Stimulated activated CD4-positive, alpha-beta T cell treated with anti-CD3 and anti-CD28 coated beads, Interleukin-4, amount 100 ng/mL, for 1 hour (primary cell): ENCODE data around the gene SNAPC4.

Experiments used
- DNase-seq: peaks from one replicate; pipeline ENCODE4 v3.0.0-alpha.2; 2020

The SNAPC4 gene

DNA sequence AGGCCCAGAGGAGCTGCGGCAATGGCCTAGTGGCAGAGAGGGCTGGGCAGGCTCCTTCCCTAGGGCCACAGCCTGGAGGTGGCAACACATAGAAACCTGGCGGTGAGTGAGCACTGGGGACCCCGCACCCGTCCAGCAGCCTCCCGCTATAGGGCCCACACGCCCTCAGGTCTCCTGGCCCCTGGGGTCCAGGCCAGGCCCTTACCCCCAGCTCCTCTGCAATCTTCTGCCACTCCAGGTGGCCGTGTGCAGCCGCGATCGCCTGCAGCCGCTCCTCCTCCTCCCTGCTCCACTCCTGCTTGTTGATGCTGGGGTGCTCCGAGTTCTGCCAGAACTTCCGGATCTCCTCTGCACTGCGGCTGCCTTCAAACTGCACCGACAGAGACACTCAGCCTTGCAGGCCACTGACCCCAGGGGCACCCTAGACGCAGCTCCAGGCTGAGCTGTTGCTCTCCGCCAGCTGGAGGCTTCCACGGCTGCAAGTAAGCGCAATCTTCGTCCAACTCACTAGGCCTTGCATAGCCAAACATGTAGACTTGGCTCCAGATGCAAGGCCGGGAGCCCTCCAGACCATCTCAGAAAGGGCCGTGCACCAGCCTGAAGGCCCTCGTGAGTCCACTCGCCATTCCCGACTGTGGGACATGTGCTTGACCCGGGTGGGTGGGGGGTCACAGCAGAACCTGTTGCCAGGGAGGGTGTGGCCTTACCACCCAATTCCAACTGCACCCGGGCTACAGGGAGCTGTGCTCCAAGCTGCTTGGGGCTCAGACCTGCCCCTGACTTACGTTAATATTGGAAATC, 8.0 kb downstream of the SNAPC4 start:
- DNase-seq = no peak

DNA sequence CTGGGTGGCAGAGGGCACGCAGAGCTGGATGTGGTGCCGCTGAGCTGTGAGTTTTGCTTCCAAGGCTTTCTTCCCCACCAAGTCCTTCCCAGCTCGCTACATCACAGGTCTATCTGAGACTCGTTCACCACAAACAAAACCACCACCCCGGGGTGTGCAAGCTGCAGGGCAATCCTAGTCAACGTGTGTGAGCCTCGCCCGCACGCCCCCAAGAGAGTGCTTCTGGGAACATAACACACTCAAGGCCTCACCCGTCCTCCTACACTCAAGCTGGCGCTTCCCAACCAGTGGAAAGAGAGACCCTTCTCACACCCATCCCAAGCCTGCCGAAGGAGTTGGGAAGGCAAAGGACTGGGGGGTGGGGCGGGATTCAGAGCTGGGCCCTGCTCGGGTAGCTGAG, 10.6 kb downstream of the SNAPC4 start:
- DNase-seq = no peak

DNA sequence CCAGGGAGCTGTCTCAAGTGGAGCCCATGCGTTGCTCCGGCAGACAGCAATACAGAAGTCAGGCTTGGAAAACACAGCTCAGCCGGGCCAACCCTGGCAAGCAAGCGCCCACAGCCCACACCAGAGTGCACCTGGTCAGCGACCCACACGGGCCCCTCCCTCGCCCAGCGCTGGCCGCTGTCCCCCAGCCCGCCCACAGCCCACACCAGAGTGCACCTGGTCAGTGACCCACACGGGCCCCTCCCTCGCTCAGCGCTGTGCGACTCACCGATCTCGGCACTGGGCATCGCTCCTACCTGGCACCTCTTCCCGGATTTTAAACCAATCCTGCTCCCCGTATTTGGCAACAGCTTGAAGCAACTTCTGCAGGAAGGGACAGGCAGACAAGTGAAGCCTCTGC, 12.8 kb downstream of the SNAPC4 start:
- no peak for DNase-seq

DNA sequence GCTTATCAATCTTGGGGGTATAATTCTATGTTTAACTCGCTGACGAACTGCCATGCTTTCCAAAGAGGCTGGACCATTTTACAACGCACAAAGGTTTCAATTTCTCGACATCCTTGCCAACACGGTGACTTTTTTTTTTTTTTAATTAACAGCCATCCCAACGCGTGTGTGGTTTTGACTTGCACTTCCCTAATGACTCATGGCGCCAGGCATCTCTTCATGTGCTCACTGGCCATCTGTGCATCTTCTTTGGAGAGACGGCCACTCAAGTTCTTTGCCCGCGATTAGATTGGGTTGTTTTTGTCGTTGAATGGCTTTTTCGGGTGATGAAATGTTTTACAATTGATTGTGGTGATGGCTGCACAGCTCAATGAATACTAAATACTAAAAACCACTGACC, 14.0 kb downstream of the SNAPC4 start:
- no peak for DNase-seq

DNA sequence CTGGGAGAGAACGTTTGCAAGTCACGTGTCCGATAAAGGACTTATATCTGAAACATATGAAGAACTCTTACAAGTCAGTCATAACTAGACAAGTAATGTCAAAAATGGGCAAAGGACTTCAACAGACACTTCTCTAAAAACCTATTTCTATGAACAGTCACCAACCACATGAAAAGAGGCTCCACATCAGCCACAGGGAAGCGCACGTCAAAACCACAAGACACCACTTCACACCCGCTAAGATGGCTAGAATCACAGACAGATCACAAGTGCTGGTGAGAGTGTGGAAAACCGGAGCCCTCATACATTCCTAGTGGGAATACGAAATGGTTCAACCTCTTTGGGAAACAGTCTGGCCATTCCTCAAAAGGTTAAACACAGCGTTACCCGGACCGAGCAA, 15.0 kb downstream of the SNAPC4 start:
- no peak for DNase-seq

DNA sequence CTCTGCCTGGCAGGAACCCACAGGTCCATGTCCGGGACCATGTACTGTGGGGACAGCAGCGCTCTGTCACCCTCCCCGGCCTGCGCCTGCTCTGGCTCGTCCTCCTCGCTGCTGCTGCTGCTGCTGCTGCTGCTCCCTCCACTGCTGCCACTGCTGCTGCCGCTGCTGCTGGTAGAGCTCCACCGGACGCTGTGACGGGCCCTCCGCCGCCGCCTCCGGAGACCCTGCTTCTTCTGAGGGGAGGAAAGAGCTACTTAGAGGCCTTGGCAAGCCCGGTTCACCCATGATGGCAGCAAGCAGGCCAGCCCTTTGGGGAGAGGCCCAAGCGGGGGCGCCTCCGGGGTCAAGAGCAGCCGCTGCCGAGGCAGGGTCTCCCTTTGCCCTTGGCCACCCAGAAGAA, 16.5 kb downstream of the SNAPC4 start:
- no peak for DNase-seq

DNA sequence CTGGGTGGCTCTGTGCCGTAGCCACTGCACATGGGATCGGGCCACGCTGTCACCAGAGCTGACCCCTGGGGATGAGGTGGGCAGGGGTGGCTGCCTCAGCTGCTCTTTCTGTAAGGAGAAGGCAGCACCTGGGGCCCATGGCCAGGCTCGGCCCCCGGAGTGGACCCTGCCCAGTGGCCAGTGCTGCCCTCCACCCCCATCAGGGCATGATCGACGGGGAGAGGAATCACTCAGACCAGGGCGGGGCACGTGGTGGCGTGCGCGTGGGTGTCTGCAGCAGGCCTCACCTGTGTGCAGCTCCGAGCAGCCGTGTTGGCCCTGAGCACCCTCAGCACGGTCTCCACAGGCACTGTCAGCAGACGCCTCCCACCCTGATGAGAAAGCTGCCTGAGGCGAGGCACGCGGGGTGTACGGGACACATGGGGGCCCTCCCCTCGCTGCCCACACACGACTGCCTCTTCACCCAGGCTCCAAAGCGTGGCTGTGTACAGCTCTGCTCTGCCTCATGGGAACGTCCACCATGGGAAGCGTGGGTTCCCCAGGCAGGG, 17.9 kb downstream of the SNAPC4 start:
- no peak for DNase-seq

DNA sequence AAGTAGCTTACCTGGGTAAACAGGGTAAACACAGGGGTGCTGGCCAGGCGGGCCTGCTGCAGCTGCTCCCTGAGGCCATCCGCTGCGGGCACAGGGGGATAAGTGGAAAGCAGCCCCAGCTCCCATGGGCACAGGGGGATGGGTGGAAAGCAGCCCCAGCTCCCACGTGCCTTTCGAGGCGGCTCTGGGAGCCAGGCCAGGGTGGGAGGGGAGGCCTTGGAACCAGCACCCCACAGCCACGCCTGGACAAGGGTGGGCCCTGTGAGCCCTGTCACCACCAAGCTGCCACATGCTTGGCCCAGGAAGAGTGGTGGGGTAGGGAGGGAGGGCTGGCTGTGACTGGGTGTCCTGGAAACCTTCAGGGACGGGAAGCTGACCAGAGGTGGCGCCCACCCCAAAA, 18.7 kb downstream of the SNAPC4 start:
- DNase-seq = no peak

DNA sequence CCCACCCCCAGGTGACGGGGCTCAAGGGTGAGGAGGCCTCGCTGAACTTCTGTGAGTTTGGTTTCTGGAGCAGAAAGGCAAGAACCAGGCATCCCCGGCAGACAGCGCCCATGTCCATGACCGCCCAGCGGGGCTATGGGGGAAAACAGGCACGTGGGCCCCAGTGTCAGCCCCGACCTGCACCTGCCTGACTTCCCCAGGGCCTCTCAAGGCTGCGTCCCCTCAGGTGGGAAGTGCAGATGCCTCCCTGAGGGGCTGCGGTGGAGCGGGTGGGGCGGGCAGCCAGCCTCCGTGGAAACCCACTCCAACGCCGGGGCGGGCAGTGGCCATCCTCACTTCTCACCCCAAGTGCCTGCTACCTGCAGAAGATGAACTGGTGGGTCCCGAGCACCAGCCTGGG, 19.6 kb downstream of the SNAPC4 start:
- DNase-seq = no peak

DNA sequence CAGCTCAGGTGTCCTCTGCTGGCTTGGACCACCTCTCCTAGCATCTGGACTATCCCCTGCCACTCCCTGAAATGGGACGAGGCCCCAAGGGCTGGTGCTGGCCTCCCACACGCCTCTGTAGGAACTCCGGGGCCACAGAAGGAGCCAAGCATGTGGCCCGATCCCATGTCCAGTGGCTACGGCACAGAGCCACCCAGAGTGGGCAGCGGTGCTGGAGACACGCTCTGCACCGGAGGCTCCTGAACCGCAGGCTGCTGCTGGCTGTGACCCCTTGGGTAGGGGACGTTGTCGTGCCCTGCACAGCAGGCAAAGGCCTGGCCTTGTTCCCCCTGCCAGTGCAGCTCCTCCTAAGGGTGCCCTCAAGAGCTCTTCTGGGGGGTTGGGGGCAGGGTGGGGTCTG, 20.1 kb downstream of the SNAPC4 start:
- no peak for DNase-seq

DNA sequence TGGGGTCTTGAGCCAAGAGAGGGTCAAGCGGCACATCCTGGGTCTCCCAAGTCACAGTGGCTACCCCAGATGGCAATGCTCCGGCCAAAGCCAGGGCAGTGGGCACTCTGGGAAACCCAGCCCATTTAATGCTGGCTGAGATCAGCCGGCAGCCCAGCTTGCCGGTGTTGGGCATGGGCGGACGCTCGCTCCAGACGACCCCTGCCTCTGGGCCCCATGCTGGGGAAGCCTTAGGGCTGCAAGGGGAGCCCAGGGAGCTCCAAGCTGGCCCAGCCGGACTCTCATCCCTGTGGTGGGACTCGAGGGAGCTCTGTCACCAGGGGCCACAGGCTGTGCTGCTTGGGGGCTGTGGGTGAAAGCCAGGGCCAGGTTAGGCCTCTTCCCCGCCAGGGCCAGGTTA, 20.6 kb downstream of the SNAPC4 start:
- no peak for DNase-seq

DNA sequence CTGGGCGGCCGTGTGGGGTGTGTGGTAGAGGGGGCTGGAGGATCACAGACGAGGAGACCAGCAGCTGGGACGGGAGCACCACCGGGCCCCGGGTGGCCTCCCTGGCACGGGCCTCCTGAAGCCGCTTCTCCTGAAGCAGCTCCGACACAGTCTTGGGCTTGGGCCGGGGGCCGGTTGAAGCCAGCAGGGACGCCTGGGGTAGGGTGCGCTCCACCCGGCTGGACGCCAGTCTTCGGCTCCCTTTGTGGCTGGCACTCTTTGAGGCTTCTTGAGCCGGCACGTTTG, 21.0 kb downstream of the SNAPC4 start:
- DNase-seq = no peak

DNA sequence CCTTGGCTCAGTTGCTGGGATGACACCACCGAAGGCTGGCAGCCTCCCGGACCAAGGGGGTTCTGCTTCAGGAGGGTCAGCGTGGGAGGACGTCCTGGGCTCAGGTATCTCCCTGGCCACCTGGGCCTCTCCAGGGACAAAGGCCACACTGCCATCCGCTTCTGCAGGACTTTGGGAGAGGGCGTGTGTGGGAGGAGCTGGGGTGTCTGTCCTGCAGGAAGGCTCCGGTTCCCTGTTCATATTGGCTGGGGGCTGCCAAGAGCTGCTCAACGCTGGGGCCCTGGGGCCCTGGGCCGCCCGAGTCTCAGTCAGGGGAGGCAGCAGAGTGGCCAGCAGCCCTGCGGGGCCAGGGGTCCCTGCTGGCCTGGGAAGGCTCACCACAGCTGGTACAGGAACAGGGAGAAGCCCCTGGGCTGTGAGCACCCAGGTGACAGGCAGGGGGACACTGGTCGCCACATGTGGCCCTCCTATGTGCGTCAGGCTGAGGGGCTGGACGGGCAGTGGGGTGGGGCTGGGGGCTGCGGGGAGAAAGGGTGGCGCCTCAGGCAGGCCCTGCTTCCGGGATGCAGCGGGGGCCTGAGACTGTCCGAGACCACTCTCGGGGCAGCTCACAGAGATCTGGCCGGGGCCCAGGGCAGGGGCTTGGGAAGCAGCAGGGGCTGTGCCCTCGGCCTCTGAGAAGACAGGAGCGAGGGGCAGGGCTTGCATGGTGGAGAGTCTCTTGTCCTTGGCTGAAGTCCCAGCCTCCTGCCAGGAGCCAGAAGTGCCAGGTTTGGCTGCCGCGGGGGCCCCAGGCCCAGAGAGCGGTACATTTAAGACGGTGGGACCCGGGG, 21.6 kb downstream of the SNAPC4 start:
- no peak for DNase-seq

DNA sequence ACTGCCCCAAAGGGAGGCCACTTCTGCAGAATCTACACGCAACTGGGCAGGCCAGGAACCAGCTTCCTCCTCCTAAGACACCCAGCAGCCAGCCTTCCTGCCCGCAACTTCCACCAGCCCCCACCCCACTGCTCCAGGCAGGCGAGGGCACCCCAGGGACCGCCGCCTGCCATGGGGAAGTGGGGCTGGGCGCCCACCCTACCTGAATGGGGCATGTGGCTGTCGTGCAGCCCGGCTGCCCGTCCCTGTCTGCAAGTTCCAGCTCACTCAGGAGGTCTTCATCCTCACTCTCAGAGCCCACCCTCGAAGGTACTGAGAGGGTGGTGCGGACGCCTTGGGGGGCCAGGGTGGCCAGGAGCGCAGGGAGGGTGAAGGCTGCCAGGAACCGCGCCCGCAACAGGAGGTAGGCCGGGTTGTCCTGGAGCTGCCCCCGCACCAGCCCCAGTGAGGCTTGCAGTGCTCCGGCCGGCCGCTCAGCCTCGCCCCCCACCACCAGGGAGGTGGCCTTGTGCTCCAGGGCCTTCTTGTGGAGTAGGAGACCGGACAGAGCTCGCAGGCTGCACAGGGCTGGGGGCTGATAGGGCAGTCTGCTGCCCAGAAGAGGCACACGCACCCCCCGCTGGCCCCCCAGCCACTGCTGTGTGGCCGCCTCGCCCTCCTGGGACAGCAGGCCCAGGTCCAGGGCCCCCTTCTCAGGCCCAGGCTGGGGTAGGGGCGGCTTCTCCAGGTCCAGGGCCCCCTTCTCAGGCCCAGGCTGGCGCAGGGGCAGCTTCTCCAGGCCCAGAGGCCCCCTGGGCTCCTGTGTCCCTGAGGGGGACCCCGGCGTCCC, 22.4 kb downstream of the SNAPC4 start:
- DNase-seq = no peak

DNA sequence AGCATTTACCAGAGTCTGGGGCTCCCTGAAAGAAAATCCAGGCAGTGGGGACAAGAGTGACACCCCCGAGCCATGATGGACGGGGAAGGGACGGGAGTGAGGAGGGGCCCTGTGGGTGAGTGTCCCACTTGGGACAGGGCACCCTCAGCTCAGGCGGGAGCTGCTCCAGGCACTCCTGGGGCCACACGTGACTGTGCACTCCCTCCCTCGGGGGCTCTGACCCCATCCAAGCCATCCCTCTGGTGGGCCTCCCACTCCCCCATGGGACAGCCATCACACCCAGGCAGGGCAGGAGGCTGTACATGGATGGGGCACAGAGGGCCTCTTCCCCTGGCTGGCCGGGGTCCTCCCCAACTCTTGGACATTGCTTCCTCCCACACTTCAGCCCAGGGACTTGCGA, 23.5 kb downstream of the SNAPC4 start:
- no peak for DNase-seq

DNA sequence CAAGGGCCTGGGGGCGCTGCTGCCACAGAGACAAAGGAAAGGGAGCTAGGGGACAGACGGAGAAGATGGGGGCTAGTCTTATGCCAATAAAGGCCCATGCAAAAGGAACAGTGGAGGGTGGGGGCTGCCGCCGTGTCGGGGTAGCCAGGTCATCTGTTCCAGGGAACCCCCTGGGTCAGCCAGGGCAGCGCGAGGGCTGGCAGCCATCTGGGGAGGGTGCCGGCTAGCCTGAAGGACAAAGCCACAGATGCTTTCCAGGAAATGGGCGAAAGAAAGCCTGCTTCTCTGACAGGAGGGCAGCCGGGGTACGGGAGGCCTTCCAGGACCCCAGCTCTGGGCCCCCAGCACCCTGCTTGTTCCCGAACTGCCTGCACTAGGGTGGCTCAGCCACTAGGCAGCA, 24.9 kb downstream of the SNAPC4 start:
- no peak for DNase-seq

DNA sequence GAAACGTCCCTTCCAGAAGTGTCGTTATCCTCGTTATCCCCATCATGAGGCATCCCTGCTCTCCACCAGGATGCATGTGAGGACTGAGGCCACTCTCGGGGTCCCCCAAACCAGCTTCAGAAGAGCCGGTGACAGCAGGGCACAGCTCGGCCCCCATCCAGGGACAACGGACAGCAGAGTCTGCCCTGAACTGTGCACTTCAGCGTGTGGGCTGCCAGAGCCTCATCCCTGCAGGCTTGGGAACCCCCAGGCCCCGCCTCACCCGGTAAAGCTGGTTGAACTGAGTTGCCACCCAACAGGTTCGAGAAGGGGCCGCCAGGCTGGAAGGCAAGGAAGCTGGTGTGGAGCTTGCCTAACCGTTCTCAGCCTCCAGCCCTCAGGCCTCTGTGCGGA, 25.8 kb downstream of the SNAPC4 start:
- DNase-seq = no peak

DNA sequence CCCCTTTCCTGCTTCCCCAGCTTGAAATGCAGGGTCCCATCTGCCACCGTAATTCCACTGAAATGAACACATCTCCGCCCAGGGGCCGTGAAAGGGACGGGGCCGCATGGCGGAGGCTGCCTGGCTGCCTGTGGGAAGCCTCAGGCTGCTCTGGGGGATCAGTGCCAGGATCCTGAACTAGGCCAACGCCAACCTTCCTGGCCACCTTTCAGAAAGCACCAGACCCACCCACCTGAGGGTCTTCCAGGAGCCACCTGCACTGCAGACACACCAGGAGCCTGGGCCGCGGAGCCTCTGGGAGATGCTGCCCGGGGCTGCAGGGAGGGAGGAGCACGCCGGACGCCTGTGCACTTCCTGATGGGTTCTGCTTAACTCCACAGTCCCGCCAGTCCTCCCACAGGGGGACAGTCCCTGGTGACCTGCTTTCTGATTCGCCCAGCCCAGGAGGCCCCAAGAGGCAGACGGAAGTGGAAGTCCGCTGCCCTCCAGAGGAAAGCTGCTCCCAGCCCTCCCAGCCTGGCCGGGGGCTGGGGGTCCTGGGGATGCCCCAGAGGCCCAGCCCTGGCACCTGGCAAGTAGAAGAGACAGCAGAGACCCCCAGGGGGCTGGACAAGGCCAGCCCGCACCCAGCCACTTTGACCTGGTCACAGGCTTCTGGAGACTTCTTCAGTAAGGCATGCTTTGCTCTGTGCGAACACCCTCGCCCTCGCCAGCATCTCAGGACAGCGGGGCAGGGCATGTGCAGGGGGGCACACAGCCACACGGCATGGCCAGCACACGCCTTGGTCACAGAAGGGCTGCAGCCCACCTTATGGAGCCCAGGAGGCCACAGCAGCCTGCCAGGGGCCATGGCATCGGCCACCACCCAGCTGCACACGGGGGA, 26.4 kb downstream of the SNAPC4 start, which contains the start of gene CARD9:
Gene CARD9 (minus strand): TSS at position 370 of the 883 bp plus-strand sequence. CDS start 1,591 bp downstream, outside the sequence.
- DNase-seq = no peak

DNA sequence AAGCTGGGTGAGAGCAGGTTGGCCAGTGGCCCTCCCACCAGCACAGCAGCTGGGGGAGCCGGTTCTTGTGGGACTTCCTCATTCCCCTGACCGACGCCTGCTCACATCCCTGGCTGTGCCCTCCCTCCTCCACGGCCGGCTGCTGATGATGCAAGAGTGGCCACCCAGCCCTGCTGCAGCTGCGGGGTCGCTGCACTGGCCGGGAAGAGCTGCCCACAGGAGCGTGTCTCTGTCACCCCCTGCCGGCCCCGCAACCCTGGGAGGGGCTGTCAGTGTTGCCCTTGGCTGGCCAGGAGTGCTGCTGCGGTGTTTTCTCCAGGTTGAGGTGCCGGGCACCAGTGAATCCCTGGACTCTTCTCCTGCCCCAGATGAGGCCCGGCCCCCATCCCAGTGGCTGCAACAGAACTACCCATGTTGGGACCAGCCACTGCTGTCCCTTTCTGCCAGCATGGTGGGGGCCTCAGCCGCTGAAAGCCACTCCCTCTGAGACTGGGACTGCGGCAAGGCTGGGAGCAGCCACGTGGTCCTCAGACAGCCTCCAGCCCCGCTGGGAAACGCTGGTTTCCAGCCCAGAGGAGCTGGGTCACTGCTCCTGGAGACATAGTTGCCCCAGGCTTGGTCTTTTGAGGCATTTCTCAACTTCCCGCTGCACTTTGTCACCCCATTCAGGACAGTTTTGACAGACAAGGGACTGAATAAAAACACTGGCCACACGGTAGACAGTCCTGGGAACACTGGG, 27.2 kb downstream of the SNAPC4 start:
- DNase-seq = no peak

DNA sequence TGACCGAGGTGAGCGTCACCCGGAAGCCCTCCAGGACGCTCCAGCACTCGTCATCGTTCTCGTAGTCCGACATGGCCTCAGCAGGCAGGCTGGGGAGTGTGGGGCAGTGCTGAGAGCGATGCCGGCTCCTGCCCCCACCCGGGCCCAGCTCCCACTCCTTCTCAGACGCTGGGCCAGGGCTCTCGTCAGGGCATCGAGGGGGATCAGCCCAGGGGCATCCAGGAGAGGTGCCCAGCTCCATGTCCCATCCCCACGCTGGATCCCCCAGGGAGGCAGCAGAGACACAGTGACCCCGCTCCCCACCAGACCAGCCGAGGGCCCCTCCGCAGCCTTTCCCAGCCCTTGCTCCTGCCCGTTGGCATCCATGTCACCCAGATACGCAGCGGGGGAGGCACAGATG, 28.0 kb downstream of the SNAPC4 start:
- no peak for DNase-seq

DNA sequence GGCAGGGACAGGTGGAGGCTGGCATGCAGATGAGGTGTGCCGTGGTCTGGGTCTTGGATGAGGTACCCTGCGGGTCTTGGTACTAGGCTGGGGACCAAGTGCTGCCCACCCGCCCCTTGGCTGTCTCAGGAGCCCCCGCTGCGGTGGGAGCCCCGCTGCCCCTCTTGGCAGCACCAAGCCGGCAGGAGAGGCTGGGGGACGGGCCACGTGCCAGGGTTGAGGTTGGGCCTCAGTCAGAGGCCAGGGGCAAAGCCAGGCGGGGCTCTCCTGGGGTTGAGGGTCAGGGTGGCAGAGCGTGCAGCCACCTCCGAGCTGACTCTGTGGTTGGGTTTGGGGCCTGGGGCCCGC, 28.5 kb downstream of the SNAPC4 start:
- no peak for DNase-seq
